Activated CD4-positive, alpha-beta T cell treated with anti-CD3 and anti-CD28 coated beads, Interleukin-2, amount 50 U/mL, for 1 hour (primary cell): ENCODE measurements around the gene MAP2K3.
"Not testable (repeated sequence)": the region's sequence is repeated elsewhere in the genome, so short reads cannot be mapped to it uniquely, and the experiment has no call there.

ENCODE experiments used
- DNase-seq: peaks from one replicate; pipeline ENCODE4 v3.0.0-alpha.2; 2020

MAP2K3 gene

DNA sequence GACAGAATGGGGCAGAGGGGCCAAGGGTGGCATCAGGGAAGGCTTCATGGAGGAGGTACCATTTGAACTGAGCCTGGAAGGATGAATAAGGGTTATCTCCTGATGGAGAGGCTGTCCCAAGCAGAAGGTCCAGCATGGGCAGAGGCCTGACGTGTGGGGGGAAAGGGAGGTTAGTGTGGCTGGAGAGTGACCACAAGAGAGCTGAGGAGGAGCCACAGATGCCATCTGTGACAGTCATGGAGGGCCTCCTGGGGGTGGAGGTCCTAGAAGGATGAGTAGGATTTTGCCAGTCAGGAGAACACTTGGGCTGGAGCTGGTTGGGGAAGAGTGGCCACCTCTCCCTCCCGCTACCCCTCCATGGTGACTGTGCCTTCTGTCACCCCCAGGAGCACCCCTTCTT, 29.2 kb downstream of the MAP2K3 start:
- DNase-seq = not testable (repeated sequence)

DNA sequence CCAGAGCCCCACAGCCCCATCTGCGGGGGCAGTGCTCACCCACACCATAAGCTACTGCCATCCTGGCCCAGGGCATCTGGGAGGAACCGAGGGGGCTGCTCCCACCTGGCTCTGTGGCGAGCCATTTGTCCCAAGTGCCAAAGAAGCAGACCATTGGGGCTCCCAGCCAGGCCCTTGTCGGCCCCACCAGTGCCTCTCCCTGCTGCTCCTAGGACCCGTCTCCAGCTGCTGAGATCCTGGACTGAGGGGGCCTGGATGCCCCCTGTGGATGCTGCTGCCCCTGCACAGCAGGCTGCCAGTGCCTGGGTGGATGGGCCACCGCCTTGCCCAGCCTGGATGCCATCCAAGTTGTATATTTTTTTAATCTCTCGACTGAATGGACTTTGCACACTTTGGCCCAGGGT, 29.8 kb downstream of the MAP2K3 start:
- DNase-seq = not testable (repeated sequence)

GRCh38 chr17:21314701-21315111, 30.2 kb downstream of the MAP2K3 start:
- not testable (repeated sequence) for DNase-seq

GRCh38 chr17:21315246-21316000, 30.9 kb downstream of the MAP2K3 start:
- DNase-seq = not testable (repeated sequence)

DNA sequence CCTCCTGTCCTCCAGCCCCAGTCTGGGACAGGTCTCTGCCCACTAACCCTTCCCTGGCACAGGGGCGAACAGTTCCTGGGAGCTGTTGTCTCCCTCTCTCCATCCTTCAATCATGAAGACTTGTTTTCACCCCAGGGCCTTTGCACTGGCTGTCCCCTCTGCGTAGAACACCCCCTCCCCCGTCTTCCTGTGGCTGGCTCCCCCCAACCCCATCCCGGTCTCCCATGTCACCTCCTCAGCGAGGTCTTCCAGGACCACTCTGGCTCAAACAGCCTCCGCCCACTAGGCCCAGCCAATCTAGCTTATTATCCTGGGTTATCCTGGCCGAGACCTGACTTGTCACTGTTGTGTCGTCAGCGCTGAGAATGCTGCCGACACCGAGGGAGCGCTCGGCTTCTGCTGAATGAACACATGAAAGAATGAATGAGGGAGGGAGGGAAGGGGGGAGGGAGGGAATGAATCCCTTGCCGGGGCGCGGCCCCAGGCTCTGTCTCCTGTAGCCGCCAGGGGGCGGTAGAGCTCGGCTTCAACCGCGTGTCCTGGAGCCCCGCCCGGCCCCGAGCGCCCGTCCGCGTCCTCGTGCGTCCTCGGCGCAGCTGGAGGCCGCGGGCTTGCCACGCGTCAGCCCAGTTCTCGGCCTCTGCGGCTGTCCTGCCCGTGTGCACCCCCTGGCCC, 31.8 kb downstream of the MAP2K3 start:
- DNase-seq = not testable (repeated sequence)

GRCh38 chr17:21316887-21317500, 32.5 kb downstream of the MAP2K3 start:
- not testable (repeated sequence) for DNase-seq

DNA sequence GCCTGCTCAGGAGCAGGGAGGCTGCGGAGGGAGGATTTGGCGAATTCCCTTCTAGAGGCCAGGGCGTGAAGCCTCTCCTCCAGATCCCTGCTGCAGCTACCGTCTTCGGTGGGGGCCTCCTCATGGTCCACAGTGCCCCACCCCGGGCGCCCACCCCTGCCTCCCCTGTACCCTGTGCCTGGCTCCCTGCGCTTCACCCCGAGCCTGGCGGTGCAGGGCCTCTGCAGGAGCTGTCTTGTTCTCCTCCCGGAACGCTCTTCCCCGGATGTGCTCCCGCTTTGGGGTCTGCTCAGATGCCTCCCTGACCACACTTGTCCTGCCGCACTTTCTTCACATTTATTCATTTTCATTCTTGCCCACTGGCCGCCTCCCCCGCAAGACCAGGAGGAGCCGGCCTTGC, 33.3 kb downstream of the MAP2K3 start:
- DNase-seq = not testable (repeated sequence)

DNA sequence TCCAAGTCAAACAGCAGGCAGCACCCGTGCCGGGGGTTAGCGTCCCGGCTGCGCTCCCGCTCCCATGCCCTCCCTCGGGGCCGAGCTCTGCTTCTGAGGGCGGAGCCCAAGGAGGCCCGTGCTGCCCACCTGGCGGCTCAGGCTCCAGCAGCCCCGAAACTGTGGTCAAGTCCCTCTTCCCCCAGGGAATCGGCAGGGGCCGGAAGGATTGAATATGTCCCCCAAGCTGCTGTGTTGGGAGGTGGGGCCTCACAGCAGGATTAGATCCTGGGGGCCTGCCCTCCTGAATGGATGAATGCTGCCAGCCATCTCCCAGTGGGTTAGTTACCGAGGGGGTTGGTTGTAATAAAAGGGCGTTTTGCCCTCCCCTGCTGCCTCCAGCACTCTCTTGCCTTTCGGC, 33.9 kb downstream of the MAP2K3 start:
- DNase-seq = no peak

DNA sequence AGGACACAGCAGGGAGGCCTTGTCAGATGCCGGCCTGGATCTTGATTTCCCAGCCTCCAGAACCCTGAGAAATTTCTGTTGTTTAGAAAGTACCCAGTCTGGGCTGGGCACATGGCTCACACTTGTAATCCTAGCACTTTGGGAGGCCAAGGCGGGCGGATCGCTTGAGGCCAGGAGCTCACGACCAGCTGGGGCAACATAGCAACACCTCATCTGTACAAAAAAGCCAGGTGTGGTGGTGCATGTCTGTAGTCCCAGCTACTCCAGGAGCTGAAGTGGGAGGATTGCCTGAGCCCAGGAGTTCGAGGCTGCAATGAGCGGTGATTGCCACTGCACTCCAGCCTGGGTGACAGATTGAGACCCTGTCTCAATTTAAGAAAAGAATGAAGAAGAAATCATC, 34.3 kb downstream of the MAP2K3 start:
- DNase-seq = not testable (repeated sequence)

DNA sequence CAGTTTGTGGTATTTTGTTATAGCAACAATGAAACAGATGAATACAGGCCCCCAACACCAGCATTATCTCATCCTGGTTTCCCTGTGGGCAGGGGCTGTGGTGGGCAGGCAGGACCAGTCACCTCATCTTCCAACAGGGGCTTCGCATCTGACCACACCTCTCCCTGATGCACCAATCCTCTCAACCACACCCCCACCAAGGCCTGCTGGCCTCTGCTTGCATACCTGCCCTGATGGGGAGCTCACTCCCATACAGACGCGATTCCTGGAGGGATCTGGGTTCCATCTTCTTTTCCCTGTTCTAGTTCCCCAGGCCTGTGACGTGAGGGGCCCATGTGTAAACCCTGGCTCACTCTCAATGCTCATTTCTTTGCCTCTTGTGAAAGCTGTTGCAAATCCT, 34.7 kb downstream of the MAP2K3 start:
- not testable (repeated sequence) for DNase-seq

DNA sequence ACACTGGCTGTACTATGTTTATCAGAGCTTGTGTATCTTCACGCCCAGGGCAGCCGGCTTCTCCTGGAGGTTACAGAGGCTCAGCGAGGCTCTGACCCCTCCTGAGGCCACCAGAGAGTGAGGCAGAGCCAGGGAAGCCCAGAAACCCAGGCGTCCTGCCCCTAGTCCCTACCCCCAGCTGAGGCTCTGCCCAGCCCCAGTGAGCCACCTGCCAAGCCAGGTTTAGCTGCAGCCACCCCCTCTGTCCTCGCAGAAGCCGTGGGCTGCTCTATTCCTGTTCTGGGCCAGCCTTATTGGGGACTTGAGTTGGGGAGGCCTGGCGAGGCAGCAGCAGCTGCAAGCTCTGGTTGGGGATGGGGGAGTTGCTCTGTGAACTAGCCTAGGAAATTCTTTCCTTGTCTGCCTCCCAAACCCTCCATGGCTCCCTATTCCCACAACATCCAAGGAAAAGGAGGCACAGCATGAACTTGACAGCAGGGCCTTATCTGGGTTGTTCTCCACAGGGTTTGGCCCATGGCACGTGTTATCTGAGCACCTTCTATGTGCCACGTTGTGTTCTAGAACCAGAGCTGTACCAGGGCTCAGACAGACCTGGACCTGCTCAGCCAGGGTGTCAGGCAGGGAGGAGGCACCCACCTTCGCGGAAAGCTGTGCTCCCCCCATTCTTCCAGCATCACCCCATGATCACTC, 35.3 kb downstream of the MAP2K3 start:
- DNase-seq = not testable (repeated sequence)

GRCh38 chr17:21320430-21320829, 35.9 kb downstream of the MAP2K3 start:
- DNase-seq = not testable (repeated sequence)

DNA sequence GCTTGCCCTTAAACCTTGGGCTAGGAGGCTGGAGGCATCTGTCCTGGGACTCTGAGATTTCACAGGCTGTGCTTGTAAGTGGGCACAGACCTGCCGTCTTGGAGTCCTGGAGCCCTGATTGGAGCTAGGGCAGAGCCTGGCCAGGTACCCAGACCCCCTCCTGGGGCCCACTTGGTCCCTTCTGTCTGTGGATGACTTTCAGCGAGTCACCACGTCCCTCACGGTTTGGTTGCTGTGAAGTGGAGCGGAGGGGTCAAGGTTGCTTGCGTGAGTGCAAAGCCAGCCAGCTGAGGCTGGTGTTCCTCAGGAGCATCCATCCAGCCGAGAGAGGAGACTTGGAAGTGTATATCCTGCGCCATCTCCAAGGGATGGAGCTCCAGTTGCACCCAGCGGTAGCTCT, 36.5 kb downstream of the MAP2K3 start:
- DNase-seq = not testable (repeated sequence)

GRCh38 chr17:21321744-21322191, 37.3 kb downstream of the MAP2K3 start:
- not testable (repeated sequence) for DNase-seq

DNA sequence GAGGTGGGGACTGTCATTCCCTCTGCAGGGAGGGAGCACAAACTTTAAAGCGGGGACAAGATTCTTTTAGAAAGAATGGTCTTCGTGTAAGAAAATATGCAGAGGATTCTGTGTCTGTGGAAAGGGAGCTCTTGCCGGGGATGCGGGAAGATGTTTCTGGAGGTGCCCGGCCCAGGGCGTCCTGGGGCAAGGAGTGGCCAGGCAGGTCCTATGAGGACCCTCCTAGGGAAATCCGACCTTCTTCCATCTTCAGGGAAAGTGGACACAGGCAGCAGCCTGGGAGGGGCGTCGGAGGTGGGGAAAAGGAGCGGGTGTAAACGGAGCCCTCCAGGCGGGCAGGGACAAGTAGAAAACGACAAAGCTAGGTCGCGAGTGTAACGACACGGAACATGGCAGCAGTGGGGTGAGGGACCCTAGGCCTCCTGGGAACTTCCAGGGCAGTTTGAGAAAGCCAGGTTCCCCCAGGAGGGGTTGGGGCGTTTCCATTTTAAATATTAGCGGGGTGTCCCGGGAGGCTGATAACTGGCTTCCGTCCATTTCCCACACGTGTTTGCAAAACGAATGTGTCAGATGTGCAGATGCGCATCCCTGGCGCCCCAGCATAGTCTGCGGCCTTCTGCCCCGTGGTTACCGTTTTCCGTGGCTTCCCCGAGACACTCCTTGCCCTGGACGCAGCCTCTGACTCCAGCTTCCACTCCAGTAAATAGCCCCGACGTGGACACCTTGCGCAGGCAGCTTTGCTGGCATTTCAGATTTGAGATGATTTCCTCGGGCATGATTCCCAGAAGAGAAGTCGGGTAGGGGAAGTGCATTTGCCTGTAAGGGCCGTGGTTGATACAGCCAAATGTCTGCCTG, 39.0 kb downstream of the MAP2K3 start:
- DNase-seq = not testable (repeated sequence)

- DNase-seq = not testable (repeated sequence)
Measured at GRCh38 chr17:21324741-21325140, 40.2 kb downstream of the MAP2K3 start.

- not testable (repeated sequence) for DNase-seq
Measured at GRCh38 chr17:21327921-21328320, 43.4 kb downstream of the MAP2K3 start.

- DNase-seq = not testable (repeated sequence)
Measured at GRCh38 chr17:21328778-21329177, 44.3 kb downstream of the MAP2K3 start.

DNA sequence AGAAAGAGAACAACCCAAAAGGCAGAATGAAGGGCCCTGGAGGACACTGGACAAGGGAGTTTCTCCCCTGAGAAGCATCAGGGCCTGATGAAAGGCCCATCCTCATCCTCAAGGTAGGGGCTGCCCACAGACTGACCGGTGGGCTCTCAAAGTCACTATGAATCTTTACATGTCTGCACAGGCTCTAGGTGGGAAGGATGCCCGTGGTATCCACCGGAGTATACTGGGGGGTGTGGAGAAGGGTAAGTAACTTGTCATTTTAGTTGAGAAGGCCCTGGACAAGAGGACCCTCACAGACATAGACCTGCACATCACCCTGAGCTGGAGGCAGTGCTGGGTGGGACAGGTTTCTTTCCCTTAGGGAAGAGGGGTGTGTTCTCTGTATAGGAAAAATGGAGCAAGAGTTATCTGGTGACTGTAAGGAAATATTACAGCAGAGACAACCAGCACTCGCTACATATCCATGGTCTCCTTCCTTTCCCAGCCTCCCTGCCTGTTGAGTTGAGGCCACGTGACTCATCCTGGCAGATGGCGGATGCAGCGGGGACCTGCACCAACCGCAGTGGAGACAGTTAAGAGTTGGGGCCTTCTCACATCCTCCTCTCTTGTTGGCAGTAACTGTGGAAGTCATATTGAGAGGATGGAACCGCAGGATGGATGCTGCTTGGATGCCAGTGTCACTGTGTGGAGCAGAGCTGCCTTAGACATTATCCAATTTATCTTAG, 46.1 kb downstream of the MAP2K3 start:
- DNase-seq = no peak

GRCh38 chr17:21336541-21337294, 52.2 kb downstream of the MAP2K3 start:
- DNase-seq = not testable (repeated sequence)
